Inflammatory macrophage treated with lipopolysaccharide for 4 hours (primary cell): ENCODE measurements around the gene TMEFF2.
A peak's percentile ranks its signal among the peaks of the same experiment; 100 is the strongest.
"Not testable (repeated sequence)": the region's sequence is repeated elsewhere in the genome, so short reads cannot be mapped to it uniquely, and the experiment has no call there.

Source experiments
- DNase-seq: peaks from one replicate; pipeline ENCODE4 v3.0.0-alpha.2; 2020

TMEFF2 gene

DNA sequence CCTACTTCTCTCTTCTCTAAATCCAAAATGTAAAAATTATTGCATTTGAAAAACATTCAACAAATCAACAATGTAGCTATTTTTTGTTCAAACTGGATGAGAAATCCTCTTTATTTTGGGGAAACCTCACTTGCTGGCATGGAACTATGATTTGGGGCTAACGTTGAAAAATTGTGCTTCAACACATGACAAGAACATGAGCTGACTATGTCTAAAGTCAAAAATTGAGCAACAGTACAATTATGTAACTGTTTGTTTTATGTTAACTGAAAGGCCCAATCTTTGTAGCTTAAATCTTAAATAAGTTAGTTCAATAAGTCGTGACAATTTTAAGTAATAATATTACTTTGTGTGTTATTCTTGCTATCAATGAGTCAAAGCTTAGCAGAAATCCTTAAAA is 67.3 kb downstream of the TMEFF2 start:
- DNase-seq, result peak; percentile 24

- no peak for DNase-seq
Measured at GRCh38 chr2:192126912-192127311, 67.8 kb downstream of the TMEFF2 start.

GRCh38 chr2:192126426-192126825 is 68.3 kb downstream of the TMEFF2 start:
- DNase-seq, result no peak

- no peak for DNase-seq
Measured at GRCh38 chr2:192124571-192124970, 70.2 kb downstream of the TMEFF2 start.

DNA sequence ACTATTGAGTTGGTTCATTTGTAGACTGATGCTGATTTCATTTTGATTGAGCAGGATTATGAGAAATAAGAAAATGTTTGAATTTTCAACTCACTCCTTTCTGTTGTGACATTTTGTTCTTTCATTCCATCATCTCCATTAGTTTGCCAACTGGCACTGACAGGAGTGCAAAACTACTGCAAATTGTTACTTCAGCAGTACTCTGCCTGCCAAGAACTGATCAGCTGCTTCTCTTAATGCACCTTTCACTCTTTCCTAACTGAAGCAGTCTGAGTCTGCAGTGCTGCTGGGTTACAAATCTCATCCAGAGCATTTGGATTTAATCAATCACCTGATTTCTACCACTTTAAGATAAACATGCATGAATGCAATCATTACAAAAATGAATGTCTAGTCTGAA is 70.9 kb downstream of the TMEFF2 start:
- DNase-seq, result no peak

DNA sequence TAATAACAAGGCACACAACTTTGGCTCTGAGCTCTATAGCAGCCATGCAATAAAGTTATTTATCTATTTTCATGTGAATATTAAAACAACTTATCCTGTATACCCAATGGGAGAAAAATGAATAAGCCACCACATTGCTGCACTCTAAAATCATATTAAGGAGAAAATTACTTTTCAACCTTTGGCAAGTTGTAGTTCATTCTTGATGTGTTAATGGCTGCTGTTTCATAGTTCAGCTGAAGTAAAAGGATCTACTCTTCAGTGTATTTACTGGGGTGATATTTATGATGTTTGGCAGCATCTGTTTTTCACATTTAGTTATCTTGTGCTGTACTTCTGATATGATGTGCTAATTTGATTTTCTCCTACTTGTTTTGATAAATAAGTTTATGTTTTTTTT is 71.8 kb downstream of the TMEFF2 start:
- no peak for DNase-seq

- DNase-seq, result no peak
Measured at GRCh38 chr2:192122141-192122540, 72.6 kb downstream of the TMEFF2 start.

DNA sequence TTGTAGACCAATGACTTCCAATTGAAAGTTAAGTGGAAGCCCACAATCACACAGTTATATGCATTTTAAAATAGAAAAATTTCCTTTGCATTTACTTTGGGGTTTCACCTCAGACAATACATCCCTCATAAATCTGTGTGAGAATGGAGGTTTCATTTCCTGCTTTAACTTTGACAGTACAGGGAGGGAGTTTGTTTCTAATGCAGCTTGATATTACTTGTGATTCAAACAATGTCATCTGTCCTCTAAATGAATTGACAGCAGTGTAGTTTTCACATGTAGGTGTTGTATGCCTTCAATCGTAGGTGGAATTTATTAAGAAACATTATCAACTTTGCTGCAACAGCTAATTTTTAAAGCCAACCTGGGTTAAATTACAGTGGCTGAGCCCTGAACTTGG is 75.2 kb downstream of the TMEFF2 start:
- DNase-seq, result no peak

GRCh38 chr2:192117705-192118104 is 77.0 kb downstream of the TMEFF2 start:
- no peak for DNase-seq

- DNase-seq, result not testable (repeated sequence)
Measured at GRCh38 chr2:192111536-192111935, 83.2 kb downstream of the TMEFF2 start.

DNA sequence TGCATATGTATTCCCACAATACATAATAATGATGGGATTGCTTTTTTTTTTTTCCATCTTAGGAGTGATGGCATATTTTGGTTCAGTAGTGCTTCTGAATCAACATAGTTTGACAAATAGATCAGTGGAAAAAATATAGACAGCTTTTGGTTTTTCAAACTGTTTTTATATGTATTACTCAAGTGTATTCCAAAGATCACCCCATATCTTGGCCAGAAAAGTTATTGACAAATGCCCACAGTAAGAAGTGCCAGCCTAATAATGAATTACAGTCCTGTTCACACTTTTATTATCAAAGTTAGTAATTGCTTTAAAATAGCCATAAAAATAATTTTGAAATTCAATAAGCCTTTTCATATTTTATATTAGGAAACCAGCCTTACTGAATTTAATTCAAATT is 95.0 kb downstream of the TMEFF2 start:
- DNase-seq, result no peak

GRCh38 chr2:192098814-192099491 is 95.8 kb downstream of the TMEFF2 start:
- no peak for DNase-seq

- no peak for DNase-seq
Measured at GRCh38 chr2:192091476-192091875, 103.3 kb downstream of the TMEFF2 start.

DNA sequence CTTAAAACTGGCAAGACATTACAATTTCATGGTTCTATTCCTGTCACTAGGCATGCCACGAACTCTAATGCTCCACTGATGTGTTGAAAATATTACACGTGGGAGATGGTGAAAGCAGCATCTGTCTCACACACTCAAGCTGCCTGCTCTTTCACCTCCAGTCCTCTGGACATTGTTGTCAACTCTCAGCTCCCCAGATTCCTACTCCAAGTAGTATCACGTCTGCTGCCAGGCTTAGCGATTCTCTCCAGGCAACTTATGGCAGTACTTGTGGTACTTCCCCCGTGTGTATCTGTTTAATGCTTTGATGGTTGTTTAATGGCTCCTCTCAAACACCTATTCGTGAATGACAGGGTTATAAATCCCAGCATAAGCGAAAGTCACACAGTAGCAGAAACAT is 103.8 kb downstream of the TMEFF2 start:
- no peak for DNase-seq

DNA sequence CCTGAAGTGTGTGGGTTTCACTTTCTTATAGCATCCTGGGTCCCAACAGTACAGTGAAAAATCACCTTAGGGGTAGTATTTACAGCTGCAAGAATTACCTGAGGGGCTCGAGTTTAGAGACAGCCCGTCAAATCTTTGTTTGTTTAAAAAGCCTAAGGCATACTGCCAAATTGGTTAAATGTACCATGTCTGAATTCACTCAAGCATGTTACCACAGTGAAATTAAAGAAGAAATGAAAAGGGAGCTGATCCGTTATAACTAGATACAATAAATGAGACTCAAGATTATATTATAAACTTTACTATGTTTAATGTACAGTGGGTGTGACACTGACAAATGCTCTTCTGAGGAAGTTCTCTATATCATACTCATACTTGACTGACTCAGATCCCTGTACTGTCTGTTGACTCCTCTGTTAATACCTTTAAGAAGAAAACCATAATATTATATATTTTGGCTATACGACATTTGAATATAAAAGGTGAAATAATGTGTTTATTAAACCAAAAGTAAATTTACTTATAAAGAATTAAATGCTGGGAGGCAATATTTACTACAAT is 107.3 kb downstream of the TMEFF2 start:
- no peak for DNase-seq

GRCh38 chr2:192082121-192082520 is 112.6 kb downstream of the TMEFF2 start:
- DNase-seq, result no peak

DNA sequence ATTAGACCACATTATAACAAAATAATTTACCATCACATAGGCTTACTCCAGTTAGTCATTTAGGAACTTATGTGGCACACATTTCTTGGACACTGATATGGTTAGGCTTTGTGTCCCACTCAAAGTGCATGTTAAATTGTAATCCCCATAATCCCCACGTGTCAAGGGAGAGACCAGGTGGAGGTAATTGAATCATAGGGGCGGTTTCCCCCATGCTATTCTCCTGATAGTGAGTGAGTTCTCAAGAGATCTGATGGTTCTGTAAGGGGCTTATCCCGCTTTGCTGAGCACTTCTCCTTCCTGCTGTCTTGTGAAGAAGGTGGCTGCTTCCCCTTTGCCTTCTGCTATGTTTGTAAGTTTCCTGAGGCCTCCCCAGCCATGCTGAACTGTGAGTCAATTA is 114.6 kb downstream of the TMEFF2 start:
- DNase-seq, result not testable (repeated sequence)

- no peak for DNase-seq
Measured at GRCh38 chr2:192073878-192074277, 120.9 kb downstream of the TMEFF2 start.

DNA sequence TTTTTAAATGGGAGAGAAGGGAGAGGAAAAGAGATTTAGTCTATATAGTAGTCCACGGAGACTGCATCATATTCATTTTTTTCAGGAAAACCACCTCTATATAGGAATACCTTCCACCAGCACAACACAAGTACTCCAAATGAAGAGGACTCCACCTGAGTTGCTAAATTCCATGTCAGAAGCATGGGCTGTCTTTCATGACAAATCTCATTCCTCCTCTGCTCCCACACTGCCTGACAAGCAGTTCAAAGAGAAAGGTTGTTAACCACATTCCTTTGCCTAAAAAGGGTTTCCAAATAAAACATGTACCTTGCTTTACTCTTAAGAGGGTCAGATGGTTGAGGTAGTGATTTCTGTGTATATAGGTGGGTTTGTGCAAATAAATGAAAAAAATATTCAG is 122.0 kb downstream of the TMEFF2 start:
- DNase-seq, result no peak

- DNase-seq, result no peak
Measured at GRCh38 chr2:192072261-192072660, 122.5 kb downstream of the TMEFF2 start.

DNA sequence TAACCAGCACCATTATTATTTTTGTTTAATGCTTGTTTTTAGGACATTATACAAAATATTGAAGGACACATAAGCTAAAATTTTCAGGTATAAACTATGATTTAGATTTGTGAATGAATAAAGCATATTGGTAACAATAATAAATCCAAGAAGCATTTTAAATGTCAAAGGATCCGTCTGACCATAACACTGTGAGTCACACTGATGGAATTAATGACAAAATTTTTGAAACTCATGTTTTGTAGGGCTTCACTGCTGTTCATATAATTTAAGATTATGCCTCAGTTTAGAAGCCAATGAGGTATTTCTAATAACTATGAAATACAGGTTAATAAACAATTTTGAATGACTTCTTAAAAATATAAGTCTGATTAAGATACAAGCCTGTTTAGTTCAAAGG is 124.6 kb downstream of the TMEFF2 start:
- no peak for DNase-seq

GRCh38 chr2:192069417-192069816 is 125.3 kb downstream of the TMEFF2 start:
- no peak for DNase-seq

DNA sequence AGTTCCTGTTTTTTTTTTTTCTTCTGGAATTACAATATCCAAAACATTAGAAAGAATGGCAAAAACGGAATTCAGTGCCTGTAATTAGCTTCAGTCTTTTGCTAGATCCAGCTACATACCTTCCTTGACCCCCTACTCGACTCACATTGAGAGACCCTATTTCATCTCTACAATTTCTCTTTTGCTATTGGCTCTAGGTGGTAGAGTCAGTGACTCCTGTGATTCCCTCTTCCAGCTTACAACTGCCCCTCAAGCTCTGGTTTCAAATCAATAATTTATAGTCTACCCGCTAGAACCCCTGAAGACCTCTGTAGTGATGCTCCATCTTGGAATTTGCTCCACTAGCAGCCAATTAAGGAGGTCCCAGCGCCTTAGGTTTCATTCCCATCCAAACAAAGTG is 125.8 kb downstream of the TMEFF2 start:
- DNase-seq, result no peak

GRCh38 chr2:192067631-192068030 is 127.1 kb downstream of the TMEFF2 start:
- DNase-seq, result no peak

GRCh38 chr2:192064459-192064858 is 130.3 kb downstream of the TMEFF2 start:
- no peak for DNase-seq
